HG02588 (cell line): ENCODE measurements around the gene PRSS48.
"Not testable (repeated sequence)": the region's sequence is repeated elsewhere in the genome, so short reads cannot be mapped to it uniquely, and the experiment has no call there.

Source experiments
- ATAC-seq: cut with Tn5 transposase; IDR thresholded peaks from one replicate; pipeline ENCODE4 v1.9.1; 2021; ENCODE audit warnings: mild to moderate bottlenecking, moderate library complexity; ENCODE audit not compliant: unreplicated experiment

Gene PRSS48

GRCh38 chr4:151315212-151315886, 38.4 kb downstream of the PRSS48 start:
- ATAC-seq = no peak

GRCh38 chr4:151316645-151317044, 39.7 kb downstream of the PRSS48 start:
- no peak for ATAC-seq

- no peak for ATAC-seq
Measured at GRCh38 chr4:151318307-151319006, 41.5 kb downstream of the PRSS48 start.

DNA sequence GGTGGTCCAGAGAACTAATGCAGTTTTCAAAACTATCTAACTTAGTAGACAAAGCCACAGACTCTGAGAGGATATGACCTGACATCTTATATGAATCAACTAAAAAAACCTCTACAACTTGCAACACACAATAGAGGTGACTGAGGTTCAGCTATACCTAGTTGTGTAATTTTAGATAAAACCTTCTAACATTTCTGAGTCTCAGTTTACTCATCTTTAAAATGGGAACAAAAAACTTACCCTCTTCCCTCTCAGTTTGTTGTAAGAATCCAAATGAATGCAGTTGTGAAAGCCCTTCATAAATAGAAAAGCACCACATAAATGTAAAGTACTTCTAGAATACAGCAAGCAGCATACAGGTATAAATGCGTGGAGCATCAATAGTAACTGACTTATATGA, 42.5 kb downstream of the PRSS48 start:
- no peak for ATAC-seq

- no peak for ATAC-seq
Measured at GRCh38 chr4:151321586-151321985, 44.6 kb downstream of the PRSS48 start.

- ATAC-seq = not testable (repeated sequence)
Measured at GRCh38 chr4:151322161-151322560, 45.2 kb downstream of the PRSS48 start.

DNA sequence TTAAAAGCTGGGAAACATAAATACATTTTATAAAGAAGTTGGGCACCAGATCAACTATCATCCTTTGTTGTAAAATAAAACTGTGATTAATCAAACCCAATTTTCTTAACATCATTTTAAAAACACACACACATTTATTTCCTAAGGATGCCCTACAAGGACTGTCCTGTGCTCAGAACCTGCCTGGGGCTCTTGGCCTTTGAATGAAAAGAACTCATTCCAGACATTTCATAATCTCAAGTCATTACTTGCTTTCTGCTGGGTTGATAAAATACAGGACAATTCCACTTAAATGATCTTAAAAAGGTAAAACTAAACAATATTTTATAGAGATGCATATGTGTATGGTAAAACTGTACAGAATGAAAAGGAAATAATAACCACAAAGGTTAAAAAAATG, 45.6 kb downstream of the PRSS48 start:
- ATAC-seq = no peak

DNA sequence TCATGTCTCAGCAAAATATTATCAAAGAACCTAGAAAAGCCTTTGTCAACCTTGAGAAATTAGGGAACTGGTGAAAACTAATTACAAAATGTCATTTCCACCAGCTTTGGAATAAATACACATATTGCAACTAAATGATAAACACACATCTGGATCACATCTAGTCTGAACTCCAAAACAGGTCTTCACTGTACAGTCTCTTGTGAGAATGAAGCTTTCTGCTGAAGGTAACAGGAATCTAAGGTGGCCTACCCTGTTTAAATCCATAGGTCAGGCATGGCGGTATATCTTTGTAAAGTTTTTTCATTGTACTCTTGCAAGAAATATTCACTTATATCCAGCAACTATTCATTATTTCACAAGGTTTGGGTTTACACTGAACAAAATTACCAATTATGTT, 46.7 kb downstream of the PRSS48 start:
- ATAC-seq = no peak

DNA sequence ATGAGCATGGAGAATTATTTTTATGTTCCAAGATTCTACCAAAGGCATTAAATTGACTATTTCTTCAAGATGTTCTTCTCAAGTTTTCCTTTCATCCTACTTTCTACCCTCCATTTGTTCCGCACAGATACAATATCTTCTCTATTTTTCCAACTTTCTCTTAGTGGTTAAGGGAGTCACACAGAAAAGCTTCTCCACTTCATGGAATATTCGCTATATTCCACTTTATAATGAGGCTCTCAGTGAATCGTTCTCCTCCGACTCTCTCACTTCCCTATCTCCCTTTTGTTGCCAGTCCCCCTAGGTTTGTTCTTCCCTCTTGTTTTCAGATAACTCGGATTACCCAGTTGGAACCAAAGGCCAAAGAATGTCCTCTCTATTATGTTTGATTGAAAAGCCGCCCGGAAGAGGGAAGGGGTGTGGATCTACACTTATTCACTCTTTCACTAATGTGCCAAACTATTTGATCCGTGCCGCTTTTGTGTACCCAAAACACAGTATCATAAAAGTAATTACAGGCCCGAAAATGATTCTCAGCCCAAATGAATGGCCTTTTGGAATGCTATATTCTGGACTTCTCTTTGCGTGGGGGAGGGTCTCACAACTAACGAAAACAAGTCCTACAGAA, 47.3 kb downstream of the PRSS48 start:
- no peak for ATAC-seq

DNA sequence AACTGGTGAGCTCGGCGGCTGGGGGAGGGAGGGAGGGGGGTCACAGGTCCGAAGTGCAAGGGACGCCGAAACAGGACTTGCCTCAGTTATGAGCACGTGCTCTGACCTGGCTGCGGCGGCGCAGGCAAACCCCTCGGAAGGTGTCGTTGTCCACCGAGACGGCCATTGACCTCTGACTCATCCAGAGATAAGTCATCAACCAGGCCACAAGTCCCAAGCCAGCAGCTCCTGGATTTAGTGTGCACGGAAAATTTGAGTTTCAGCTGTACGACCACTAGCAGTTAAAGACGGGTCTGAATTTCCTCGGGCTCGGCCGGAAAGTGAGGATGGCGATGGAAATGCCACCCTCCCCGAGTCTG, 47.8 kb downstream of the PRSS48 start:
- ATAC-seq = no peak

DNA sequence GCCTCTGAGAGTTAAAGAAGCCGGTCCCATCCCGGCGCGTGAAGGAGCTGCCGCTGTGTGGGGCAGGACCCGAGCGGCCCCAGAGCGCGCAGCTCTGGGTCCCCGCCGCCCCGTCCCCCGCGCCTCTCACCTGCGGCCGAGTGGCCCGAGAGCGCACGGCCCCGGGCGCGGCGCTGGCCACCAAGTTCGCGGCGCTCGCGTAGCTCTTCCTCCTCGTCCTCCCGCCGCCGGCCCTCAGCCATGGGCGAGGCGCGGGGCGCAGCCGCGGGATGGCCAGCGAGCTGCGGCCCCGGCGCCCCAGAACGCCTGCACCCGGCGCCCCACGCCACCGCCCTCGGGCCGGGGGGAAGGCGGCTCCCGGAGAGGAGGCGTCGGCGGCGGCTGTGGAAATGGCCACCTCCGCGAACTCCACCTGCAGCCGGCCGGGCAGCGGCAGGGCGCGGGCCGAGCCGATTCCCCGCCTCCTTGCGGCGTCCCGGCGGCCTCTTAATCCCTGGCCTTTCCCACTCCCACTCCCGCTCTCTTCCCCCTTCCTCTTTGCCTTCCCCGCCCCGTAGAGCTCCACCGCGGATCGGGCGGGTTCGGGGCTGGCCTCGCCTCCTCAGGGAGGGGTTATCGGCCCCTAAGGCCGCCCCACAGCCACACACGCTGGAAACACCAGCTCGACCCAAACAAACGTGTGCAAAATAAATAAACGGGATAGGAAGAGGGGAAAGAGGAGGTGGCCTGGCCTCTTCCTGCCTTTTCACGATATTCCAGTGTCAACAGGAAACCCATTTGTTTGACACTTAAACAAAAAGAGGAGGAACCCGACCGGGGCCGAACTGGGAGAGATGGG, 48.4 kb downstream of the PRSS48 start, which contains the start of gene SH3D19:
TSS of gene SH3D19 (minus strand) at position 495 of the 838 bp plus-strand sequence. CDS start at position 242, 253 bp downstream.
- ATAC-seq = no peak

DNA sequence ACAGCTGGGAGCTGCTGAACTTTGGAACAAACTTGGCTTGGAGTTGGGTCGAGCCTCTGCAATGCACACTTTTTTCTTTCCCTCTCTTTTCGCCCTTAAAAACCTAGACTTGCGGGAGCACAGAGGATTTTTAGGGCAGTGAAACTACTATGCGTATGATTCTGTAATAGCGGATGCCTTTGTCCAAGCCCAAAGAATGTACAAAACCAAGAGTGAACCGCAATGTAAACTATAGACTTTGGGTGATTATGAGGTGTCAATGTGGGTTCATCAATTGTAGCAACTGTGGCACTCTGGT, 48.9 kb downstream of the PRSS48 start:
- no peak for ATAC-seq

DNA sequence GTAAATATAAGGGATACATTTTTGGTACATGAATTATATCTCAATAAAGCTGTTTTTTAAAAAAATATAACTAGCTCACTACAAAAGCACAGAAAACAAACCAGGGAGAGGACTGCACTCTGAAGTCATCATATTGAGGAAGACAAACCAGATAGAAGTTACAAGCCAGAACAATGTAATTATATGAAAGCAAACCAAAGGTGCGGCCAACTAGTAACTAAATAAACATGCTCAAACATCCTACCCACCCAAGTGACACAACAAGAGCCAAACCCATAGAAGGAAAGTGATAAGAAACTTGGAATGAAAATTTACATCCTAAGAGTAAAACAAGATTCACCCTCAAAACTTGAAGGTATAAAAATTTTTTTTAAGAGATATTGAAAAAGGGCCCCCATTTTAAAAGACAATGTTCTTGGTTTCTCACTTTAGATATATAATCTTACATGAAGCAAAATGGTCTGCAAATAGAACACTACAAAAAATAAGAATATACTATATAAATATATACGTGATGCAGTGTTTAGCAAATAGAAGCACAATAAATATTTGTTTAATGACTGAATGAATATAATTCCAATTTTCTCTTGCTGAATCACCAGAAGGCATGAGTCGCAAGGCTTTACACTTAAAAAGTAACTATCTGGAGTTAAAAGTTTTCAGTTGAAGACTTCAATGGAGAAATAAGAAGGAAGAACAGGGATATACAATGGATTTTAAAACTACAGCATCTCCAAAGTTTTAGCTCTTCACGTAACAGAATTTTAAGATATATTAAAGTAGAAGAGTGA, 52.5 kb downstream of the PRSS48 start:
- ATAC-seq = no peak

GRCh38 chr4:151331276-151332042, 54.5 kb downstream of the PRSS48 start:
- no peak for ATAC-seq

DNA sequence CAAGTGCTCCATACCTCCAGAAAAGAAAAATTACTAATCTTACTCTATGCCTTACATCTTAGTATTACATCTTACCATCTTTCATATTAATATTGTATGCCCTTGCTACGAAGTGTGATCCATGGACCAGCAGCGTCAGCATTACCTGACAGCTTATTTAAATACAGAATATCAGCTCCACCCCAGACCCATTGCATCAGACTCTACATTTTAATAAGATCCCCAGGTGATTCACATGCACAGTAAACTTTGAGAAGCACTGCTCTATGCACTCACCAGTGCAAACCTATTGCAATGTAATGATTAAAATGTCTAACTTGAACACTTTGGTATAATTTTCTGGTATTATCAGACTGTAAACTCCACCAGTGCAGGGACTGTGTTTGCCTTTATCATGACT, 62.5 kb downstream of the PRSS48 start:
- ATAC-seq = no peak

GRCh38 chr4:151340751-151341385, 63.9 kb downstream of the PRSS48 start:
- ATAC-seq = no peak
